Right lung (tissue), 5 donors: ENCODE measurements around the gene UBE2G2. TPM values are rescaled to one million over a fixed set of nuclear protein-coding genes. Genes with fewer than 3 reads are reported as not detected.

Experiments used
- DNase-seq, 2 donors: peaks; one replicate each; pipeline ENCODE4 v3.0.0-alpha.2; 2013
- polyA plus RNA-seq, 5 donors: library from polyadenylated mRNA; unstranded; fragments of 120-200 nt; gene quantifications; one replicate each; pipeline versions ENCODE4 v1.2.1 to v1.2.3, GENCODE V29; 2013; ENCODE audit warnings: inconsistent platforms in 1 of 5, low replicate concordance in 1 of 5; ENCODE audit not compliant: insufficient read length in 5 of 5, insufficient read depth in 1 of 5

Gene UBE2G2
- polyA plus RNA-seq, 5 donors = 110 to 155 (median 135) TPM

- no peak for DNase-seq
Observed at GRCh38 chr21:44816761-44817505, 15.3 kb upstream of the UBE2G2 start.

DNA sequence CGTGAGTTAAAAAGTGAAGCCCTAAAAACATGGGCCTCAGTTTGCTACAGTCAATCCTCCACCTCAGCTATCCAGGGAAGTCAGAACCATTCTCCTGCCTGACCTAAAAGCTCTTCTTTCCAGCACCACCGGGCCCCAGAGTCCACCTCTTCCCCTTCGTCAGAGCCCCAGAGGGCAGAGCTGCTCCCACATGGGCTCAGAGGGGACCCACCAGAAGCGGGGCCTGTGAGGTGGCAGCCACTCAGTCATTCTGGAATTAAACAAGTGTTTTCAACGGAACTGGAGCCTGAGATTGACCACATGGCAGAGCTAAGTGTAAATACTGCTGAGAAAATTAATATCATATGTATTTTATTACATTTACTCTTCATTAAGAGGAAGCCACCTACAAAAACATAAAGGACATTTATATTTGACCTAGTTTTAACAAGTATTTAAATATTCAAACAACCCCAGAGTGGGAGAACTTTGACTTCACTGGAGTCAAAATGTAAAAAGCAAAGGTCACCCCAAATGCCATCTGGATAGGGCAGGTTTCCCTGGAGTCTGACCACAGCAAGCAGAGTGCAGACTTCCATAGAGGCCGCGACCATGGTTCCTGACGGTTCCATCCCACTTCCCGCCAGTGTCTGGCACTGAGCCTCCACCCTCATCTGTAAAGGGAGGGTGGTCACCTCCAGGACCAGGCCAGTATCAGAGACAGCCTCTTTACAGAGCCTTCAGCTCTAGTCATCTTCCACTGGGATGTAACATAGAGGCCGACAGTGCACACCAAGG, 14.4 kb upstream of the UBE2G2 start:
- DNase-seq = no peak

- no peak for DNase-seq
Observed at GRCh38 chr21:44815225-44815624, 13.6 kb upstream of the UBE2G2 start.

GRCh38 chr21:44814498-44815023, 12.9 kb upstream of the UBE2G2 start:
- no peak for DNase-seq

DNA sequence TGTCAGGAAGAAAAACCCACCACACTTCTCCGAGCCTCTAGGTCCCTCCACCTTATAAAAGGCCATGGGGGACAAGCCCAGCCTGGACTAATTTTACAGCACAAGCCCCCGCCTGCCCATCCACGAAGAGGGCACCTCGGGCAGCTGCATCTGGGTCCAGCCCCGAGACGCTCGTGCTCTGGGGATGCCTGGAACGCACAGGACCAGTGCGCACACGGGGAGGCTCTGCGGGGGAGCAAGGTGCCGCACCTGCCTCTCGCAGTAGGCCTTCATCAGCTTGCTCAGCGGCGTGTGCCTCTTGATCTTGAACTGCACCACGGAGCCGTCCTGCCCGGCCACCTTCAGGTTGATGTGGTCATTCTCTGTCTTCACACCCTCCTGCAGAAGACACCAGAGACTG, 12.1 kb upstream of the UBE2G2 start:
- no peak for DNase-seq

DNA sequence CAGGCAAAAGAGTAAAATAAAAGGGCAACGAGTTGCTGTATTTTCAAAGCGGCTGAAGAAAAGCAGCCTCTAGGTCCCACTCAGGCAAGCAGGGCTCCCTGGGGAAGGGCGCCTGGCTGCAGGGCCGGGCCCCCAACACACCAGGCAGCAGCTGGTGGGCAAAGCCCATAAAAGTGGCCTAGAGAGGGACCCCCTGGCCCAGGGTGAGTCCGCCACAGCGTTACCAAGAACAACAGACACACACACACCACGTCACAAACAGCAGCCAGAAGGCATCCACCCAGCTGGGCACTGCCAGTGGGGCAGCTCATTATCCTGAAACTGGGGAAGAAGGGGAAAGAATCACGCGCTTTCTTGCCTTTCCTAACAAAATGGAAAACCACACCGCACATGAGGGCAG, 11.5 kb upstream of the UBE2G2 start:
- DNase-seq = no peak

DNA sequence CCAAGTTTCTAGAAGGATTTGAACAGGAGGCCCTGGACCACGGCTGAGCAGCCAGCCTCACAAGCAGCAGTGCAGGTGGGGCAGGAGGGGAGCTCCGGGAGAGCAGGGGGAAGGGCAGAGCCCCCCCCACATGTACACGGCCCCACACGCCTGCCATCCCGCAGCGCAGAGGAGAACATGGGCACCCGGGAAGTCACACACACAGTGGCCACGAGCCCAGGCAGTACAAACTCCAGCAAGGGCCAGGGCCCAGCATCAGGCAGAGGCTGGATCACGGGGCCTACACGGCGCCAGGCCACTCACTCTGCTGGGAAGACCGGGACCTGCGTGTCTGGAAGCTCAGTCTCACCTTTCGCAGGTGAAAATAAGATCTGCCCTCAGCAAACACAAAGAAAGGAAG, 11.0 kb upstream of the UBE2G2 start:
- DNase-seq = no peak

DNA sequence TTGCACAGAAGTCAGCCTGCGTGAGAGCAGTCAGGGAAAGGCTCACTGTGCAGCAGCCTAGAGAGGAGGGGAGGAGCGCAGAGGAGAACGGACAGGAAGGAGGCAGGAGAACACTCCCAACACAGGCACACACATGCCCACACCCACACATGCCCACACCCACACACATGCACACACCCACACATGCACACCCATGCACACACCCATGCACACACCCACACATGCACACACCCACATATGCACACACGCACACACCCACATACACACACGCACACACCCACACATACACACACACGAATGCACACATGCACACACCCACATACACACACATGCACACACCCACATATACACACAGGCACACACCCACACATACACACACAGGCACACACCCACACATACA, 9.2 kb upstream of the UBE2G2 start:
- no peak for DNase-seq

DNA sequence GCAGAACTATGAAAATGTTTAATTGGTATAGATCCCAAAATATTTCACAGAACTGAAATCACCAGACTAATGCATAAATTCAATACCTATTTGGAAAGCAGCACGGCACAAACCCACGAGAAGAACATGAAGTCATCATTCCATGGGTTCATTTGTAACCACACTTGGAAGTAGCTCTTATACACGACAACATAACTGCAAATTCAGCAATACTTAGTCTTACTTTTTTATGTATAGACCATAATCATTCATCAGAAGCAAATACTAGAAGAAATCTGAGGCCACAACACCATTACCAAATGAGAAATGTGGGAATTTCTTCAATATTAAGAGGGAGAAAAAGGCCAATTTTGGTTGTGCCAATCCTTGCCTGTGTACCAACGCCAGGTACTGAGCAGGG, 4.2 kb upstream of the UBE2G2 start:
- DNase-seq = no peak

DNA sequence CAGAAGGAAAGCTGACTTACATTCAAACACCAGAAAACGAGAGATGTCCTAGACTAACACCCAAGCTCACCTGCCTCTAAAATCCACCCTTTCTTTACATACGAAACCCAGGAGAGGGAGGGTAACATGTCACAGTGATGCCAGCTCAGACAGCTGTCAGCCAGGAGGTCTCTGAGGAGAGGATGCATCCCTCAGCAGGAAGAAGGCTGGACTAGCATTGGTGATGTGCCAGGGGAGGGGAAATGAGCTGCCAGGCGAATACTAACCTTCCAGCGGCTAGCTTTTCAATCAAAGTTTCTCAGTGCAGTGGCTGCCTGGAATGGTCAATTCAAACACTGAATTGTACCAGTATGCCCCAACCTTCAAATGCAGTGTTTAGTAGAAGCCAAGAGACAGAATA, 3.6 kb upstream of the UBE2G2 start:
- no peak for DNase-seq

GRCh38 chr21:44804762-44805161, 3.1 kb upstream of the UBE2G2 start:
- DNase-seq = no peak

- DNase-seq = no peak
Observed at GRCh38 chr21:44803651-44804050, 2.0 kb upstream of the UBE2G2 start.

DNA sequence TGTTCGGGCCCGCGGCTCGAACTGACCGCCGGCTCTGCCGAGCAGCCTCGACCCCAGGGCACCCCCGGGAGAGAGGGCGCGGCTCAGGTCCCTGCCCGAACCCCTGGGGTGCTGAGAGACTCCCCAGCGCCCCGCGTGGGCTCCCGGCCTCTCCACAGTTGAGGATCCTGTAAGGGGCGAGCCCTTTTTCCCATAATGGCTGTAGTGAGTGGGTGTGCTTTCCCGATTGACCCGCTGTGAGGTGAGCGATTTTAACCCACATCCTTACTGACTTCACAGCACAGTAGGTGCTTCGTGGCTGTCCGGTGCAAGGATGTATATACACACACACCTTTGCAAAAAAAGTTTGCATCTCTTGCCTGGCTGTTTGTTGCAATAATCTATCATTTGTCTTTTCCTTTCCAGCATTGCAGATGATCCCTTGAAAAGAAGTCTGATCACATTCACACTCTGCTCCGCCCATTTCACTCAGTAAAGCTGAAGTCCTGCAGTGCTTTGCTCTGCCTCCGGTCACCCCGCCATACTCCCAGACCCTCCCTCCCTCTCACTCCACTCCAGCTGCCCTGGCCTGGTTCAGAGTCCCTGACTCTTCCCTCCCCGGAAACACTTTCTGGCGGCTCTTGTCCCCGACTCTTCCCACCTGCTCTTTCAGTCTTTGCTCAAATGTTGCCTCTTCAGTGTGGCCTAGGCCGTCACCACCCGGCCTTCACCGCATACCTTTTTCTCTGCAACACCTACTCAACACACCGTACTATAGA, 955 bp upstream of the UBE2G2 start:
- no peak for DNase-seq

- DNase-seq = no peak
Observed at GRCh38 chr21:44800971-44801467, 601 bp downstream of the UBE2G2 start.

GRCh38 chr21:44800103-44800502, 1.5 kb downstream of the UBE2G2 start:
- no peak for DNase-seq

DNA sequence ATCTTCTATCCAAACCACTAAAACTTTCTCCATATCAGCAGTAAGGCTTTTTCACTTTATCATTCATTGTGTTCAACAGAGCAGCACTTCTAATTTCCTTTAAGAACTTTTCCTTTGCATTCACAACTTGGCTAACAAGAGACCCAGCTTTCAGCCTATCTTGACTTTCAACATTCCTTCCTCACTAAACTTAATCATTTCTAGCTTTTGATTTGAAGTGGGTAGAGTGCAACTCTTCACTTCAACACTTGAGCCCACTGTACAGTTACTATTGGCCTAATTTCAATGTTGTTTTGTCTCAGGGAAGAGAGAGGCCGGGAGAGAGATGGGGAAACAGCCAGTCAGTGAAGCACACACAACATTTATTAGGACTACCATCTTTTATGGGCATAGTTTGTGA, 2.0 kb downstream of the UBE2G2 start:
- DNase-seq = peak in 1 of 2 donors; percentile 31

DNA sequence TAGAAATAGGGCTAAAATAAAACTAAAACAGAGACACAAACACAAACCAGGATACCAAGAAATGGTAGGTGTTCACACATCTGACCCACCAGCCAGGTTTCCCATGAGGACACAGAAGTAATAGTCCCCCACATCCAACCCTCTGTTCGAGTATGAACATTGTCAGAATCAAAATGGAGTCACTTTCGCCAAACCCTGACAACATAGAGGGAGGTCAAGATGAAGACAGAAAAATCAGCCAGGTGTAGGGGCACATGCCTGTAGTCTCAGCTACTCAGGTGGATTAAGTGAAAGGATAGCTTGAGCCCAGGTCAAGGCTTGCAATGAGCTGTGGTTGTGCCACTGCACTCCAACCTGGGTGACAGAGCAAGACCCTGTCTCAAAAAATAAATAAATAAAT, 3.8 kb downstream of the UBE2G2 start:
- DNase-seq = no peak

GRCh38 chr21:44795342-44795741, 6.3 kb downstream of the UBE2G2 start:
- no peak for DNase-seq

GRCh38 chr21:44793592-44794374, 7.8 kb downstream of the UBE2G2 start:
- DNase-seq = no peak

DNA sequence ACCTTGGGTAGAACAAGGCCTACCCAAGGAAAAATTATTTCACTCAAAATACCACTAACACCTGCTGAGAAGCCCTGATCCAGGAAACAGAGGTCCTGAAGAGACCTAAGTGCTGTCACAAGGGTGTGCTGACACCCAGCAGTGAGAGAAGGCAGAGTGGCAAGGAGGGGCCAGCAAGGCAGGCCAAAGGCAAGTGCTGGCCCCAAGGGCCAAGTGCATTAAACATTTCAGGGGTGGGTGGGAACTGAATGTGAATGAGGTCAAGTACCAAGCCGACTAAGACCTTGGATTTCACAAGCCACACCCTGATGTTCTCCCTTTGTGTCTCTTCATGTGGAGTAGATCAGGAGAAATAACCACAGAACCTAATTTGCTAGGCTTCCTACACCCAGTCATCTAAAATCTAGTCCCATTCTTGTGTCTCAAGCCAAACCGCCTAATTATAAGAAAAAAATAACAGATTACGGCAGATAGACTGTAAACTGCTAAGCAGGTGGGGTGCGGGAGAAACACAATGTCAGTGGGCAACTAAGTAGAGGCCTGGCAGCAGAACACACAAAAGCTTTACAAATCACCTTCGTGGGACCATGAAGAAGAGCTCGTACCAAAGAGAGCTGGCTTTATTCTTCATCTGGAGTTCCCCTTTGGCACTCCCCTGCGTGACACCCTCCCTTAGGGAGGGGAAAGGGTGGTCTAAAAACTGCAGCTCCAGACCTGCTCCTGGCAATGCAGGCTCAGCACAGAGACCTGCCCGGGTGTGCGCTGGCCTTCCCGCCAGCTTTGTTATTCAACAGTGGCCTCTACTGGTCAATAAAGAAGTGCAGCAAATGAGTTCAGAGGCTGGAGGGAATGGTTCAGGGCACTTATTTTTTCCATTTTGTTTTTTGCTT, 8.7 kb downstream of the UBE2G2 start:
- peak; percentile 42 to 61 for DNase-seq
